GM12874 (cell line): Measurements from ENCODE around the gene STX8.

ENCODE experiments used
- TF ChIP-seq, protein P1 (sequence below): IDR thresholded peaks from 2 replicates; pipeline ENCODE4 v1.5.1; 2011; ENCODE audit warnings: low read depth, mild to moderate bottlenecking, control low read depth, low read length, moderate library complexity; ENCODE audit not compliant: insufficient read depth

The STX8 gene

DNA sequence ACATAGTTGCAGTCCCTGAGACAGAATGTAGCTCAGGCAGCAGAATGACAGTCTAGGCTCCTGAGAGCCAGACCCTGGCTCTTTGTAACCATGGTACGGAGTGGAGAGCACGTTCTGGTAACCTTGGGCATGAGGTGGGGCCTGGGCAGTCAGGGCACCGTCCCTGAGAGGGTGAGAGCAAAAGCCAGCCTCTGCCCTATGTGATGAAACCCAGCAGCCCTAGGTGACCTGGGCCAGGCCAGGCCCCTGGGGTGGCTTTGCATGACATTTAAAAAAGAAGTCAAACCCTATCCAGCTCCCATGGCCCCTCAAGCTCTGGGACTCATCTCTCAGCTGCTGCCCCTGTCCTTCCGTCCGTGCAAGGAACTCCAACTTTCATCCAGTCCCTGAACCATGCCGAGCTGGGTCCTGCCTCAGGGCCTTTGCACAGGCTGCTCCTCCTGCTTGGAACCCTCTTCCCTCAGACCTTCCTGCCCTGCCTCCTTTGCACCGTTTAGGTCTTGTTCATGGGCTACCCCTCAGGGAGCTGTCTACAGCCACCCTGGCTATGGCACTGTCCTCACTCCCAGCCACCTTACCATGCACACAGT is 365.7 kb downstream of the STX8 start:
- TF ChIP-seq, protein P1, sequence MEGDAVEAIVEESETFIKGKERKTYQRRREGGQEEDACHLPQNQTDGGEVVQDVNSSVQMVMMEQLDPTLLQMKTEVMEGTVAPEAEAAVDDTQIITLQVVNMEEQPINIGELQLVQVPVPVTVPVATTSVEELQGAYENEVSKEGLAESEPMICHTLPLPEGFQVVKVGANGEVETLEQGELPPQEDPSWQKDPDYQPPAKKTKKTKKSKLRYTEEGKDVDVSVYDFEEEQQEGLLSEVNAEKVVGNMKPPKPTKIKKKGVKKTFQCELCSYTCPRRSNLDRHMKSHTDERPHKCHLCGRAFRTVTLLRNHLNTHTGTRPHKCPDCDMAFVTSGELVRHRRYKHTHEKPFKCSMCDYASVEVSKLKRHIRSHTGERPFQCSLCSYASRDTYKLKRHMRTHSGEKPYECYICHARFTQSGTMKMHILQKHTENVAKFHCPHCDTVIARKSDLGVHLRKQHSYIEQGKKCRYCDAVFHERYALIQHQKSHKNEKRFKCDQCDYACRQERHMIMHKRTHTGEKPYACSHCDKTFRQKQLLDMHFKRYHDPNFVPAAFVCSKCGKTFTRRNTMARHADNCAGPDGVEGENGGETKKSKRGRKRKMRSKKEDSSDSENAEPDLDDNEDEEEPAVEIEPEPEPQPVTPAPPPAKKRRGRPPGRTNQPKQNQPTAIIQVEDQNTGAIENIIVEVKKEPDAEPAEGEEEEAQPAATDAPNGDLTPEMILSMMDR = no peak

DNA sequence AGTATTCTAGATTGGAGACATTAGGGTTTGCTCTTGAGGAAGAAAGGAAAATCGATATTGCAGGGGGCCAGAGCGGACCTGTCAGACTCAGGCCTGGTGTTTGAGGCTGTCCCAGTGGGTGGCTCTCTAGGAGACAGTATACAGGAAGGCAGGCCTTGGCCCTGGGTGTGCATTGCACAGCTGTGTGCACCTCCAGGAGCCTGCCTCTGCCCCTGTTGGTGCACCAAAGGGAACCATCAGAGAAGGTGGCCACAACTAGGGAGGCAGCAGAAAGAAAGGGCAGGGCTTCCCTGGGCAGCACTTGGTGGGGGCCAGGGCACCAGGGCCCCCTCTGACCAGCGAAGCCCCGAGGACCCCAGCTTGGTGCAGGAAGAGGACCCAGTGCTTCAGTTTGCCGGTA is 366.3 kb downstream of the STX8 start:
- TF ChIP-seq, protein P1 = no peak

DNA sequence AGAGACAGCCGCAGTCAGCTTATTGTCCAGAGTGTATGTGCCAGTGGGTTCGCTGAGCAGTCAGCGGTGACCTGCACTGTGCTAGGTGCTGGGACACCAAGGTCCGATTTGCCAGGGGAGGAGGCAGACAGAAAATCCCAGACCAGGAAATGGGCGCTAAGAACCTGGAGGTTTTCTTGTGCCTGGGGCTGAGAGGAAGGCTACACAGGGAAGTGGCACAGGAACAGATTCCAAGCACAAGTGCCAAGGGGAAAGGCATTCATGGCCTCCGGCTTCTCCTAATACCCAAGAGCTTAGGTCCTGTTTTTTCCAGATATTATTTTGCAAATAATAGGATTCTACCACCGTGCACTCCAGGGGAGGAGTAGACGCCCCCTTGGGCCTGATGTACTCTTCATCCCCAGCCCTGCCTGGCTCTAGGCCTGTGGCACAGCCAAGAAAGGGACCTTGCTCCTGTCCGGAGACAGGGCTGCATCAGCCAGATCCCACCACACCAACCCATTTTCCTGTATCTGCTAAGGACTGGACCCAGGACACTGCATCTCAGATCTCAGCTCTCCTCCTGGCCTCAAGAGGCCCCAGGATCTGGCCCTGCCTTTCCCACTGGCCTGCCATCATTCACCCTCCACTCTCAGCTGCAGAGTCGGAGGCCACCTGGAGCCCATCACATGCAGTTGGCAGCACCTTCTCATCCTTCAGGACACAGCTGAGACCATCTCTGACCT is 367.1 kb downstream of the STX8 start:
- TF ChIP-seq, protein P1 = no peak

DNA sequence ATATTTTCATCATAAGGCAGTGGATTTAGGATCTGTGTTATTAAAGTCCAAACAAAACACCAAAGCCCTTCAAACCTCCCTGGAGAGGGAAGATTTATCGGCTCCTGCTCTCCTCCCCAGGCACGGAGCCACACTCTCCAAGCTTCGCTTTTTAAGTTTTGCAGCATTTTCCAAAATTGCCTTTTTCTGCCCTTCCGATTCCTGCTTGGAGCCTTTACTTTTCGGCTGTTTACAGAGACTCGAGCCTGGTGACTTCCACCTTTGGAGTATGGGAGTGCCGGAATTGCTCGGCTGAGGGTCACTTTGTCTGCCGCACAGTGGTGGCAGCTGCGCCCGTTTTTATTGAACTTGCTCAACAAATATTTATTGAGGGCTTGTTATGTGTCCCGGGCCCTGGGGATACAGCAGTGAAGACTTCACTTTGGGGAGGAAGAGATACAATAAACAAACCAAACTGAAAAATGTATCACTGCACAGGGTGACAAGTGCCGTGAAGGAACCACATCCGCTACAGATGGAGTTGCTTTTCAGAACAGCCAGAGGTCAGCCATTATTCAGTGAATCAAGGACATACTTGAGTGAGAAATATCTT is 368.8 kb downstream of the STX8 start:
- TF ChIP-seq, protein P1 = no peak

DNA sequence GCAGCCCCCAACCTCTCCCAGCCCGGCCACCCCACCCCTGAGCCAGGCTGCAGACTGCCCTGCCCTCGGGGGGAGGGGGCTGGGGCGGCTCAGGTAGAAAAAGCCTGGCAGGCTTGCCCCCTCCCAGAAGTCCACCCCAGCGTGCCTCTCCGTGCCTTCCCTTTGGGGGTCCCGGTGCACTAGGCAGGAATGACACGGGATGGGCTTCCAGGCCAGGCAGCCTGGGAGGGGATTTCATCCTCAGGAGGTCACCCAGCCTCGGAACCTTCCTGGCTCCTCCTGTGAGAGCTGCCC is 369.3 kb downstream of the STX8 start:
- TF ChIP-seq, protein P1 = no peak

DNA sequence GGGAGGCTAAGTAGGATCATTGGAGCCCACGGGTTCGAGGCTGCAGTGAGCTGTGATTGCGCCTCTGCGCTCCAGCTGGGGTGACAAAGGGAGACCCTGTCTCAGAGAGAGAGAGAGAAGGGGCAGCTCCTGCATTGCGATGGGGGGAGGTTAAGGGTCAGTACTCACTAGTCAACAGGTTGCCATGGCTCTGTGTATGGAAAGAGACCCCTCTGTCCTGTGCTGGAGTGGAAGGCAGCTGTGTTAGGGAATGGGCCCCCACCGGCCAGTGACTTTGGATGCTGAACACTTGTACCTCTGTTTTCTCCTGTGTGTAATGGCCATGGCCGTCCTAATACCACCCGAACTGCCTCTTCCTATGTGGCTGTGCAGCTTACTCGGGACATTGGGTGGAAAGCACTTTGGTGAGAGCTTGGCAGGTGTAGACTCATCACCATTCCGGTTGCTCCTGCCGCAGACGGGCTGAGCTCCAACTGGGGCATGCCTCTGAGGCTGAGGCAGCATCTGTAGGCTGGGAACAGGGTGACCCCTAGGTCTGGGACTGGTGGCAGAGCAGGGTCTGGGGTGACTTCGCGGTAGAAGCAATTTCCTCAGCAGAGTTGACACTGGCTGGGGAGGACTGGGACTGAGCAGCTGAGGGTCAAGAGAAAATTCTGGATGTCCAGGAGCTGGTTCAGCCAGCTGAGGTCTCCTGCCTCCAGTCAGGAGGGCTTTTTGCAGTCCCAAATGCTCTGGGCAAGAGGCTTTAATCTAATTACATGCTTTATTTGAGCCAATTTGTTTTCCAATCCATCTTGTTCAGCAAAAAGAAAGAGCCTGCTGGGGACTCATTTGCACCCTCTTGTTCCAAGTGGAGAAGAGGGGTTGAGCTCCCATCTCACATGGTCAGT is 369.9 kb downstream of the STX8 start:
- TF ChIP-seq, protein P1 = no peak
